ENCODE results near the gene PELI1.

DNA sequence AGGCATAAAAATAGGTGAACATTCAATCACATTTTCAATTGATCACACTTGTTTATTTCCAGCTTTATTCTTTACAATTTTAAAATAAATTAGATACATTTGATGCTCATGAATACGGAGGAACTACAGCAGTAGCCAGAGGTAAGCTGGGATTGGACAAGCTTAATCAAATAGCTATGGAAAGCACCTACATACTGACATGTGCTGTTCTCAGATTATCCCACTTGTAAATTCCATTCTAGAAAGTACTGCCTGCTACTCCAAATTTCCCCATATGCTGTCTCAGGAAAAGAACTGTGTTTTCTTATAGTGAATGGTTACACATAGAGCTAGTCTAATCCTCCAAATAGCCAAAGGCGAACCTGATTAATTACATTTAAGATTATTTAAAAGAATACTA lies 24.2 kb downstream of the PELI1 start:
- TF ChIP-seq YY1 (IDR thresholded peaks at IDR 0.05; ENCODE audit: low read depth), result no peak
- TF ChIP-seq CEBPB (IDR thresholded peaks at IDR 0.05), result no peak
- no peak for TF ChIP-seq EP300 (IDR thresholded peaks at IDR 0.05; ENCODE audit: borderline replicate concordance)
- TF ChIP-seq NFIC (IDR thresholded peaks at IDR 0.05), result no peak

Measured in Ishikawa (cell line).